C4-2B (cell line): ENCODE data around the gene TEAD2.

Source experiments
- H3K27ac ChIP-seq: fragments of 450-650 bp; 2 replicates; pipeline ENCODE4 v1.5.1; 2017
- ZFX ChIP-seq: fragments of 450-650 bp; IDR thresholded peaks from 2 replicates; pipeline ENCODE4 v1.6.1; 2017
- TF ChIP-seq, protein P1 (sequence below): fragments of 450-650 bp; conservative IDR thresholded peaks from 2 replicates; pipeline ENCODE4 v1.5.1; 2017; ENCODE audit warnings: mild to moderate bottlenecking

TEAD2 gene

GRCh38 chr19:49403404-49404187 lies 41.4 kb upstream of the TEAD2 start:
- peak overlapping the region; percentile 8; the same call in 1 of the 2 replicates for H3K27ac ChIP-seq
- TF ChIP-seq ZFX: no peak

DNA sequence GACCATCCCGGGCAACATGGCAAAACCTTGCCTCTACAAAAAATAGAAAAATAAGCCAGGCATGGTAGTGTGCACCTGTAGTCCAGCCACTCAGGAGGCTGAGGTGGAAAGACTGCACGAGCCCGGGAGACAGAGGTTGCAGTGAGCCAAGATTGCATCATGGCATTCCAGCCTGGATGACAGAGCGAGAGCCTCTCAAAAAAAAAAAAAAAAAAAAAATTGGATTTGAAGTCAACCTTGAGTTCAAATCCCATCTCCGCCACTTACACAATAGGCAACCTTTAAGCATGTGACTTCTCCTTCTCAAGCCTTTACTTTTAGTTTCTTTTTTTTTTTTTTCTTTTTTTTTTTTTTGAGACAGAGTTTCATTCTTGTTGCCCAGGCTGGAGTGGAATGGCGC lies 37.8 kb upstream of the TEAD2 start:
- no peak for TF ChIP-seq ZFX
- TF ChIP-seq, protein P1, sequence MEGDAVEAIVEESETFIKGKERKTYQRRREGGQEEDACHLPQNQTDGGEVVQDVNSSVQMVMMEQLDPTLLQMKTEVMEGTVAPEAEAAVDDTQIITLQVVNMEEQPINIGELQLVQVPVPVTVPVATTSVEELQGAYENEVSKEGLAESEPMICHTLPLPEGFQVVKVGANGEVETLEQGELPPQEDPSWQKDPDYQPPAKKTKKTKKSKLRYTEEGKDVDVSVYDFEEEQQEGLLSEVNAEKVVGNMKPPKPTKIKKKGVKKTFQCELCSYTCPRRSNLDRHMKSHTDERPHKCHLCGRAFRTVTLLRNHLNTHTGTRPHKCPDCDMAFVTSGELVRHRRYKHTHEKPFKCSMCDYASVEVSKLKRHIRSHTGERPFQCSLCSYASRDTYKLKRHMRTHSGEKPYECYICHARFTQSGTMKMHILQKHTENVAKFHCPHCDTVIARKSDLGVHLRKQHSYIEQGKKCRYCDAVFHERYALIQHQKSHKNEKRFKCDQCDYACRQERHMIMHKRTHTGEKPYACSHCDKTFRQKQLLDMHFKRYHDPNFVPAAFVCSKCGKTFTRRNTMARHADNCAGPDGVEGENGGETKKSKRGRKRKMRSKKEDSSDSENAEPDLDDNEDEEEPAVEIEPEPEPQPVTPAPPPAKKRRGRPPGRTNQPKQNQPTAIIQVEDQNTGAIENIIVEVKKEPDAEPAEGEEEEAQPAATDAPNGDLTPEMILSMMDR: no peak
- no peak overlapping the region for H3K27ac ChIP-seq

GRCh38 chr19:49398931-49399330 lies 36.7 kb upstream of the TEAD2 start:
- no peak for TF ChIP-seq ZFX
- TF ChIP-seq, protein P1: no peak
- no peak overlapping the region for H3K27ac ChIP-seq

- no peak overlapping the region for H3K27ac ChIP-seq
Observed at GRCh38 chr19:49398001-49398615, 35.9 kb upstream of the TEAD2 start.

GRCh38 chr19:49396738-49397505 lies 34.7 kb upstream of the TEAD2 start:
- no peak overlapping the region for H3K27ac ChIP-seq
- TF ChIP-seq, protein P1: no peak
- no peak for TF ChIP-seq ZFX

More at GRCh38 chr19:49398001-49398615, 35.9 kb upstream of the TEAD2 start:
- TF ChIP-seq, protein P1: no peak
- no peak for TF ChIP-seq ZFX

DNA sequence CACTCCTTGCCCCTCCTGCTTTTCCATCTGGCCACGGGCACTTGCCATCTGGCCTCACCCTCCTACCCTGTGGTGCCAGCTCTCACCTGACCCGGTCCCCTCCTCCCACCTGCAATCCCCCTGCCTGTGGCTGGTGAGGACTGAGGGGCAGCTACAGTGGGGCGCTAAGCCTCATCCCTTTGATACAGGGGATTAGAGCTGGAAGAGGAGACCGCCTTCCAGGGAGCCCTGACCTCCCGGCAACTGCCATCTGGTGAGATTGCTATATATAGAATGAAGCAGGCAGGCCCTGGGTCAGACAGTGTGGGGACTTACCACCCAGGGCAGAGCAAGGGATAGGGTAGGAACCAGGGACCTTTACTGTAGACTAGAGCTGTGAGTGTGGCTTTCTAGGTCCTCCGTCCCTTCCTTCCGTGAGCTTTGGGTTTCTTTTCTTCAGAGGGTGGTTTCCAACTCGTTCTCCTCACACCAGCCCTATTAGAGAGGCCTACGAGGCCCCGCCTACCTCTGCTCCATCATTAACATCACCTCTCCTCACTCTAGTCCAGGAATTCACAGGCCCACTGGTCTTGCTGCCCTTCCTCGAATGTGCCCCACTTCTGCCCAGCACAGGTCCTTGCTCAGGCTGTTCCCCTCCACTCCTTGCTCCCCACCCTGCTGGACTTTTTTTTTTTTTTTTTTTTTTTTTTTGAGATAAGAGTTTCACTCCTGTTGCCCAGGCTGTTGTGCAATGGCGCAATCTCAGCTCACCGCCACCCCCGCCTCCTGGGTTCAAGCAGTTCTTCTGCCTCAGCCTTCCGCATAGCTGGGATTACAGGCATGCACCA lies 33.6 kb upstream of the TEAD2 start:
- no peak for TF ChIP-seq ZFX
- TF ChIP-seq, protein P1: no peak
- no peak overlapping the region for H3K27ac ChIP-seq

DNA sequence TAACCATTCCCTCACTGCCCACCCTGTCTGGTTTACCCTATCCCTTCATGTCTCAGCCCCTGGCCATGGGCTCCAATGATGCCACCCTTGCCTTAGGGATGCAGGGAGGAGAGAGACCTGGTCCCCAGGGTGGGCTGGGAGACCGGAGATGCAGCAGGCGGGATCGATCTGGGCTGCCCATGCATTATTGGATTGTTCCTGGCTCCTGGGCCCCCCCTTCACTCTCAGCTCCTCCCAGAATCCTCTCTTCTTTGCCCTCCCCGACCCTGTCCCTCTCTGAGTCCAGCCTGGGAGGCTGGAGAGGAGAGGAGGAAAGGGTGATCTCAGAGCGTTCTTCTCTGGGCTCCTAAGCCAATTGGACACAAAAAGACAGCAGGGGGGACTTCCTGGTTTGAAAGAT lies 31.7 kb upstream of the TEAD2 start:
- TF ChIP-seq, protein P1: no peak
- no peak for TF ChIP-seq ZFX
- no peak overlapping the region for H3K27ac ChIP-seq
